Osteoblast (primary cell): ENCODE data around the gene PKDCC. TPM values are rescaled to one million over a fixed set of nuclear protein-coding genes. Genes with fewer than 3 reads are reported as not detected.

Source experiments
- DNase-seq: peaks from one replicate; pipeline ENCODE4 v3.0.0; 2011; ENCODE audit warnings: low spot score, mixed read lengths; ENCODE audit not compliant: insufficient read length; ENCODE audit errors: missing footprints
- H2AFZ ChIP-seq: 2 replicates; pipeline ENCODE4 v1.6.0; 2011; ENCODE audit warnings: mild to moderate bottlenecking, low read length
- H3K27ac ChIP-seq: 2 replicates; pipeline ENCODE4 v1.5.1; 2011; ENCODE audit warnings: mild to moderate bottlenecking, low read depth, low read length, moderate library complexity
- H3K27me3 ChIP-seq: 2 replicates; pipeline ENCODE4 v1.6.0; 2012; ENCODE audit warnings: mild to moderate bottlenecking, control low read depth, inconsistent platforms, low read length, moderate library complexity; ENCODE audit not compliant: insufficient read depth
- H3K36me3 ChIP-seq: 2 replicates; pipeline ENCODE4 v1.5.1; 2011; ENCODE audit warnings: mild to moderate bottlenecking, low read length, control low read depth, moderate library complexity; ENCODE audit not compliant: insufficient read depth
- H3K4me1 ChIP-seq: 2 replicates; pipeline ENCODE4 v1.5.1; 2011; ENCODE audit warnings: mild to moderate bottlenecking, low read length, control low read depth, moderate library complexity; ENCODE audit not compliant: insufficient read depth
- H3K4me2 ChIP-seq: 2 replicates; pipeline ENCODE4 v1.6.0; 2011; ENCODE audit warnings: mild to moderate bottlenecking, low read length; ENCODE audit not compliant: insufficient read depth
- H3K4me3 ChIP-seq: fragments of 200-600 bp; sonication (generic); 3 replicates; pipeline ENCODE4 v1.5.1; 2012; ENCODE audit warnings: mild to moderate bottlenecking, low read length, inconsistent platforms; ENCODE audit not compliant: insufficient read depth
- H3K79me2 ChIP-seq: 2 replicates; pipeline ENCODE4 v1.6.0; 2012; ENCODE audit warnings: mild to moderate bottlenecking, low read length, control low read depth, inconsistent platforms; ENCODE audit not compliant: insufficient read depth
- H3K9me3 ChIP-seq: 2 replicates; pipeline ENCODE4 v1.5.1; 2011; ENCODE audit warnings: low read depth, low read length, control low read depth
- H4K20me1 ChIP-seq: 2 replicates; pipeline ENCODE4 v1.6.0; 2012; ENCODE audit warnings: mild to moderate bottlenecking, low read length, control low read depth; ENCODE audit not compliant: insufficient read depth
- total RNA-seq: library from RNA; depleted of rRNA; stranded (reverse); fragments of >200 nt; gene quantifications from 2 replicates; pipeline ENCODE4 v1.2.3, GENCODE V29; 2012
- TF ChIP-seq, protein P1 (sequence below): IDR thresholded peaks from 2 replicates; pipeline ENCODE4 v1.5.1; 2011; ENCODE audit warnings: mild to moderate bottlenecking, low read depth, low read length, moderate library complexity; ENCODE audit errors: extremely low read depth

PKDCC gene
- total RNA-seq, 1 donor: 4.0 TPM

DNA sequence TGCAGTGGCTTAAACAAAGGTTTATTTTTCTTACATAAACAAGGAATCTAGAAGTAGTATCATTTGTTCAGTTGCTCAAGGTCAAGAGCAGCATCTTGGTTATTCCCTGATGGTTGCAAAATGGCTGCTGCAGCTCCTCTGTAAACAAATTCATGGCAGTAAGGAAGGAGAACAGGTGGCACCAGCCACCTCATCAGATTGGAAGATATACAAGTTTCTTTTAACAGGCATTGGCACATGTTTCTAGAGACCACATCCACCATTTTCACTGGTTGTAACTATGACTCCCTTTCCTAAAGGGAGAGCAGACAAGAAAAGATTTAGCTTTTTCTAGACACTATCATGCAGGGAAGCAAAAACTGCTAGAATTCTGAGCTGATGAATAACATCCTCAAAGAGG is 46.3 kb downstream of the PKDCC start:
- Histone ChIP-seq H3K36me3 (no peaks in the 10 kb centered on the region), H3K4me1 (no peaks in the 10 kb centered on the region), H3K27ac (no peak overlapping the region), H3K4me3 (no peak overlapping the region), H3K27me3 (peaks cover 3% of the 10 kb centered on the region), H2AFZ (no peak overlapping the region), H3K9me3 (no peaks in the 10 kb centered on the region), H3K4me2 (no peak overlapping the region), H4K20me1 (no peaks in the 10 kb centered on the region), H3K79me2 (no peaks in the 10 kb centered on the region)
- TF ChIP-seq, protein P1, sequence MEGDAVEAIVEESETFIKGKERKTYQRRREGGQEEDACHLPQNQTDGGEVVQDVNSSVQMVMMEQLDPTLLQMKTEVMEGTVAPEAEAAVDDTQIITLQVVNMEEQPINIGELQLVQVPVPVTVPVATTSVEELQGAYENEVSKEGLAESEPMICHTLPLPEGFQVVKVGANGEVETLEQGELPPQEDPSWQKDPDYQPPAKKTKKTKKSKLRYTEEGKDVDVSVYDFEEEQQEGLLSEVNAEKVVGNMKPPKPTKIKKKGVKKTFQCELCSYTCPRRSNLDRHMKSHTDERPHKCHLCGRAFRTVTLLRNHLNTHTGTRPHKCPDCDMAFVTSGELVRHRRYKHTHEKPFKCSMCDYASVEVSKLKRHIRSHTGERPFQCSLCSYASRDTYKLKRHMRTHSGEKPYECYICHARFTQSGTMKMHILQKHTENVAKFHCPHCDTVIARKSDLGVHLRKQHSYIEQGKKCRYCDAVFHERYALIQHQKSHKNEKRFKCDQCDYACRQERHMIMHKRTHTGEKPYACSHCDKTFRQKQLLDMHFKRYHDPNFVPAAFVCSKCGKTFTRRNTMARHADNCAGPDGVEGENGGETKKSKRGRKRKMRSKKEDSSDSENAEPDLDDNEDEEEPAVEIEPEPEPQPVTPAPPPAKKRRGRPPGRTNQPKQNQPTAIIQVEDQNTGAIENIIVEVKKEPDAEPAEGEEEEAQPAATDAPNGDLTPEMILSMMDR: no peak
- no peak for DNase-seq

DNA sequence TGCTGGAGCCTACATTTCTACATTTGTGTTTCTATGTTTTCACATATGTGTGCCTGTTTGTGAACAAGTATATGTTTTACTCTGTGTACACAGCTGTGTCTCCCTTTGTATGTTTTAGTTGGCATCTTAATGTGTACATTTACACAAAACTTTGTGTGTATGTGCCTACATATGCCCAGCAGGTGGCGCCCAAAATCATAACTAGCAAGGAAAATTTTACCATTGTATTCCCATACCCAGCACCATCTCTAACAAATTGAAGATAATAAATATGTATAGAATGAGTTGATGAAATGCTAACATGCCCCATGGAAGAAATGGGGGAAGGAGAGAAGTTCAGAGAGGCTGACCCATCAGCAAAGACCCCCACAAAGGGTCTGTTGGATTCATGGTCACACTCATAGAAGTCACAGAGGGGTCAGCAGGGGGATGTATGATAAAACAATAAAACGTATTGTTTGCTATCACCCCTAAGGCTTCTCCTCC is 48.1 kb downstream of the PKDCC start:
- no peak overlapping the region for H3K27ac ChIP-seq
- no peaks in the 10 kb centered on the region for H3K4me1 ChIP-seq
- DNase-seq: peak; percentile 92
- no peak overlapping the region for H3K4me2 ChIP-seq
- H3K36me3 ChIP-seq: no peaks in the 10 kb centered on the region
- H3K4me3 ChIP-seq: no peak overlapping the region
- no peaks in the 10 kb centered on the region for H4K20me1 ChIP-seq
- H3K27me3 ChIP-seq: peaks cover 3% of the 10 kb centered on the region
- no peak overlapping the region for H2AFZ ChIP-seq
- TF ChIP-seq, protein P1: peak; percentile 73
- H3K9me3 ChIP-seq: no peaks in the 10 kb centered on the region
- H3K79me2 ChIP-seq: no peaks in the 10 kb centered on the region

DNA sequence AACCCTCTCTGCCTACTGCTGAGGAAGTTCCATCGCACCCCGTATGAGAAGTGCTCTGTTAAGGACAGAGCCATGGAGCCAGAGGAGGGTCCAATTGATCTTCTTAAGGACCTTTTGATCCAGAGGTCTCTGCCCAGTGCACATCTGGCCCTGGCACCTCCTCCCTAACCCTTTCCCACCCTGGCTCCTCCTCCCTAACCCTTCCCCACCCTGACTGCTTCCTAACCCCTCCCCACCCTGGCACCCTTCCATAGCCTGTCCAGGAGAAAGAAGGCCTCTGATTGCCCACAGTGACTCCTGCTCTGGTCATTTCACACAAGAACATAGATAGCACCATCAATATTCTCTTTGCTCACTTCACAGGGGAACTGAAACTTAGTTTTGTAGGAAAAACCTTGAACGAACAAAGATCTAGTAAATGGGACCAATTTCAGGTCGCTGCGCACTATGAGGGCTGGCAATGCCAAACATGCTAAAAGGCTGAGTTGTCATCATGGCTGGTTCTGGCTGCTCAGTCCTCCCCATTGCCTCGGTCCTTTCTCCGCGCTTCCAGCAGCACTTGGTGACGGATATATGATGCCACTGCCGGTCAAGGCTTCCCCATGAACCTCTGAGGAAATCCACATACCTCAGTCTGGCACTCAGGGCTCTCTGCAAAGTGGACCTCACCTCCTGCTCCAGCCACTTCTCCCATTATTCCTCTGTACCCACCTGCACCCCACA is 49.2 kb downstream of the PKDCC start:
- Histone ChIP-seq H3K4me2 (no peak overlapping the region), H2AFZ (no peak overlapping the region)

More for the DNA sequence above, 49.2 kb downstream of the PKDCC start:
- no peak for DNase-seq
- H3K36me3 ChIP-seq: no peaks in the 10 kb centered on the region
- TF ChIP-seq, protein P1: no peak
- H3K4me3 ChIP-seq: no peak overlapping the region
- no peak overlapping the region for H3K27ac ChIP-seq
- H3K79me2 ChIP-seq: no peaks in the 10 kb centered on the region
- H4K20me1 ChIP-seq: no peaks in the 10 kb centered on the region
- no peaks in the 10 kb centered on the region for H3K9me3 ChIP-seq
- H3K4me1 ChIP-seq: peaks cover 5% of the 10 kb centered on the region
- H3K27me3 ChIP-seq: peaks cover 3% of the 10 kb centered on the region
